B cell (primary cell): Measurements from ENCODE around the gene TP53BP2. TPM values are rescaled to one million over a fixed set of nuclear protein-coding genes. Genes with fewer than 3 reads are reported as not detected.

Experiments used
- ATAC-seq: fragments of 200-7000 bp; cut with Tn5 transposase; one replicate; pipeline ENCODE4 v1.10.0; 2021; ENCODE audit warnings: low read depth, mild to moderate bottlenecking, moderate number of reproducible peaks, moderate library complexity
- CTCF ChIA-PET: fragments of 350-600 bp; sonication (Branson Sonifier 250); formaldehyde crosslinking; loops from one replicate; lab custom pipeline; 2021; ENCODE audit warnings: antibody characterized with exemption, inconsistent platforms; lab: Charles Lee
- POLR2A ChIA-PET: fragments of 350-600 bp; sonication (Branson Sonifier 250); formaldehyde crosslinking; loops from one replicate; lab custom pipeline; 2021; ENCODE audit warnings: antibody characterized with exemption; lab: Charles Lee
- DNase-seq: peaks from one replicate; pipeline ENCODE4 v3.0.0; 2013
- H2AFZ ChIP-seq: 2 replicates; pipeline ENCODE4 v1.6.1; 2012; ENCODE audit warnings: mild to moderate bottlenecking, low read depth, low read length; ENCODE audit not compliant: insufficient read depth, poor library complexity, severe bottlenecking
- H3K27ac ChIP-seq, 2 donors: 1 replicate in 1 of 2; 2 replicates in 1 of 2; pipeline ENCODE4 v1.5.1; 2012 to 2013; ENCODE audit warnings: low read length in 2 of 2, mild to moderate bottlenecking in 2 of 2, moderate library complexity in 1 of 2
- H3K27me3 ChIP-seq, 4 experiments: fragments of 200-600 bp in 1 of 4; sonication (generic) in 1 of 4; replicated peaks in 1 of 4; 1 replicate in 2 of 4; 2 replicates in 2 of 4; pipeline versions ENCODE4 v1.6.1 to v1.7.0; 2013 to 2016; ENCODE audit warnings: low read length in 3 of 4, mild to moderate bottlenecking in 2 of 4, mixed read lengths in 1 of 4, moderate library complexity in 1 of 4; ENCODE audit not compliant: insufficient read depth in 4 of 4, control insufficient read depth in 3 of 4; ENCODE audit errors: control extremely low read depth in 1 of 4
- H3K36me3 ChIP-seq, 2 experiments: replicated peaks in 1 of 2; 1 replicate in 1 of 2; 2 replicates in 1 of 2; pipeline versions ENCODE4 v1.6.1 to v1.7.1; 2013; ENCODE audit warnings: low read length in 1 of 2; ENCODE audit not compliant: insufficient read depth in 2 of 2, control insufficient read depth in 1 of 2; ENCODE audit errors: control extremely low read depth in 1 of 2, extremely low read depth in 1 of 2
- H3K4me1 ChIP-seq, 2 donors: fragments of 200-600 bp in 1 of 2; sonication (generic) in 1 of 2; 1 replicate in 1 of 2; 2 replicates in 1 of 2; pipeline versions ENCODE4 v1.5.1 to v1.6.1; 2013 to 2017; ENCODE audit warnings: low read length in 2 of 2; ENCODE audit not compliant: control insufficient read depth in 2 of 2, insufficient read depth in 2 of 2
- H3K4me2 ChIP-seq: replicated peaks from 2 replicates; pipeline ENCODE3; 2012; ENCODE audit warnings: mild to moderate bottlenecking, low read depth, low read length; ENCODE audit not compliant: poor library complexity, severe bottlenecking
- H3K4me3 ChIP-seq, 5 experiments: fragments of 200-600 bp in 1 of 5; sonication (generic) in 1 of 5; 1 replicate in 3 of 5; 2 replicates in 2 of 5; pipeline versions ENCODE4 v1.5.1 to v1.7.0; 2011 to 2016; ENCODE audit warnings: low read length in 4 of 5, mild to moderate bottlenecking in 4 of 5, low read depth in 2 of 5, control low read depth in 1 of 5, moderate library complexity in 1 of 5; ENCODE audit not compliant: insufficient read depth in 1 of 5; ENCODE audit errors: control extremely low read depth in 1 of 5, extremely low read depth in 1 of 5
- H3K79me2 ChIP-seq: fragments of 200-600 bp; sonication (generic); one replicate; pipeline ENCODE4 v1.6.0; 2016; ENCODE audit warnings: low read length; ENCODE audit not compliant: control insufficient read depth, insufficient read depth
- H3K9ac ChIP-seq: fragments of 200-600 bp; sonication (generic); 2 replicates; pipeline ENCODE4 v1.6.1; 2017; ENCODE audit warnings: mild to moderate bottlenecking, low read length, moderate library complexity
- H3K9me3 ChIP-seq, 3 donors: one replicate each; pipeline versions ENCODE4 v1.6.1 to v1.7.1; 2013; ENCODE audit warnings: low read length in 2 of 3; ENCODE audit not compliant: control insufficient read depth in 2 of 3, insufficient read depth in 1 of 3; ENCODE audit errors: control extremely low read depth in 1 of 3
- H4K20me1 ChIP-seq: 2 replicates; pipeline ENCODE4 v1.6.0; 2012; ENCODE audit warnings: mild to moderate bottlenecking, low read length; ENCODE audit not compliant: insufficient read depth, control insufficient read depth, poor library complexity, severe bottlenecking
- H3K27ac Mint-ChIP-seq: one replicate; pipeline ENCODE4 v1.8.0; 2021; ENCODE audit warnings: mixed read lengths
- H3K27me3 Mint-ChIP-seq: one replicate; pipeline ENCODE4 v1.8.0; 2021; ENCODE audit warnings: mixed read lengths
- H3K4me1 Mint-ChIP-seq: one replicate; pipeline ENCODE4 v1.8.0; 2021; ENCODE audit warnings: mixed read lengths
- H3K4me3 Mint-ChIP-seq: one replicate; pipeline ENCODE4 v1.8.0; 2021; ENCODE audit warnings: mixed read lengths
- H3K9me3 Mint-ChIP-seq: one replicate; pipeline ENCODE4 v1.8.0; 2022; ENCODE audit warnings: mixed read lengths; ENCODE audit not compliant: insufficient read depth
- EZH2 ChIP-seq: IDR thresholded peaks from 2 replicates; pipeline ENCODE4 v1.6.1; 2012; ENCODE audit warnings: borderline replicate concordance, low read depth, mild to moderate bottlenecking, moderate library complexity, low read length; ENCODE audit not compliant: insufficient read depth, poor library complexity, severe bottlenecking
- WGBS: methylation state at CpG from one replicate; pipeline ENCODE4 v1.1.5; 2013; ENCODE audit warnings: missing lambda C conversion rate; ENCODE audit not compliant: insufficient coverage; 5-methylcytosine and 5-hydroxymethylcytosine counted together
- intact Hi-C: fragments of 100-400 bp; cut with micrococcal nuclease; formaldehyde crosslinking; loops from one replicate; pipeline ENCODE4 v1.10.0; 2022
- polyA plus RNA-seq: library from polyadenylated mRNA; depleted of rRNA; stranded (reverse); fragments of >200 nt; gene quantifications from 2 replicates; pipeline ENCODE4 v1.2.3, GENCODE V29; 2012
- total RNA-seq, 2 donors: library from RNA; stranded (reverse); fragments of 120-200 nt in 1 of 2; gene quantifications; 1 replicate in 1 of 2; 2 replicates in 1 of 2; pipeline versions ENCODE4 v1.2.3 to v1.2.4, GENCODE V29; 2013 to 2022
- TF ChIP-seq, protein P1 (sequence below): fragments of 200-600 bp; IDR thresholded peaks from one replicate; pipeline ENCODE4 v1.8.0; 2022; ENCODE audit warnings: antibody characterized with exemption, mild to moderate bottlenecking

TP53BP2 gene
- total and polyA plus RNA-seq, 2 donors (not counting 1 experiment from before 2014, with no cell fraction given): 10.8 to 40.0 TPM

GRCh38 chr1:223748405-223748772, 97.4 kb downstream of the TP53BP2 start:
- ChIA-PET CTCF (interaction anchor here (1.1 to 9.7 kb wide), 14 partner anchors 8 to 57 kb away, joined by 3 to 148 read pairs (median 19); partner anchors contain the start of gene CAPN2), POLR2A (interaction anchor here (0.6 to 2.7 kb wide), 2 partner anchors 36 to 958 kb away, joined by 3 to 10 read pairs; partner anchors contain the start of gene CAPN2)
- Mint-ChIP-seq H3K27ac (no peak overlapping the region), H3K4me3 (peak overlapping the region; percentile 86), H3K27me3 (no peaks in the 10 kb centered on the region), H3K9me3 (no peaks in the 10 kb centered on the region), H3K4me1 (peaks cover 6% of the 10 kb centered on the region)
- Histone ChIP-seq H3K4me3 (peak overlapping the region; percentile 42 to 69 (median 62)), H3K9me3 (peaks cover 0 to 4% (median 0%) of the 10 kb centered on the region in 3 donors), H3K27ac (no peak overlapping the region), H4K20me1 (no peaks in the 10 kb centered on the region), H3K79me2 (no peaks in the 10 kb centered on the region), H2AFZ (peak overlapping the region; percentile 93), H3K36me3 (peaks cover 0 to 38% of the 10 kb centered on the region in 2 experiments), H3K4me1 (peaks cover 7 to 9% of the 10 kb centered on the region in 2 donors), H3K27me3 (peaks cover 0 to 5% (median 2%) of the 10 kb centered on the region in 4 experiments), H3K9ac (peak overlapping the region; percentile 77), H3K4me2 (peak overlapping the region; percentile 98)
- ATAC-seq (peak; percentile 19), DNase-seq (no peak)
- intact Hi-C loops: no loop called here
- no peak for TF ChIP-seq EZH2
- 81% methylated on average over 17 of the region's 18 CpGs for WGBS

DNA sequence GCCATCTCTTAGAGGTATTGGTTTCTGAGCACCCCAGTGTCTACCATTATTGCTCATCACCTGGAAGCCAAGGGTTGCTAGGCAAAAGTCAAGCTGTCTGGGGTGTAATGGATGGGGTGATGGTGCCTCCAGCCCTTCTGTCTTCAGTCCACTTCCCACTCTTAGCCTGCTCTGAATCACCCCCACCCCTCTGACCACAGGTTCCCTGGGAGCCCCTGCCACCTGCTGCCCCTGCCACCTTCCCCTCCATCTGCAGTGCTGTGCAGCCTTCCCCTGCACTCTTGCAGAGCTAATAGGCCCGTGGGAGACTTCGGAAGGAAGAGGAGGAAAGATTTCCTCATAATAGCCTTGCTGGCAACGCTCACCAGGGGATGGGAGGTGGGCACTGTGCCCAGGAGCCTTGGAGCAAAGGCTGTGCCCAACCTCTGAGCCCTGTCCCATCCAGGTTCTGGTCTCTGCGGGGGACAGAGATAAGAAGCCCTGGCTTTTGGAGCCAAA, 97.9 kb downstream of the TP53BP2 start:
- Mint-ChIP-seq H3K27me3 (no peaks in the 10 kb centered on the region), H3K4me3 (peak overlapping the region; percentile 86), H3K4me1 (peaks cover 6% of the 10 kb centered on the region), H3K27ac (no peak overlapping the region), H3K9me3 (no peaks in the 10 kb centered on the region)
- intact Hi-C loops: no loop called here
- no peak overlapping the region for H3K9ac ChIP-seq
- TF ChIP-seq, protein P1, sequence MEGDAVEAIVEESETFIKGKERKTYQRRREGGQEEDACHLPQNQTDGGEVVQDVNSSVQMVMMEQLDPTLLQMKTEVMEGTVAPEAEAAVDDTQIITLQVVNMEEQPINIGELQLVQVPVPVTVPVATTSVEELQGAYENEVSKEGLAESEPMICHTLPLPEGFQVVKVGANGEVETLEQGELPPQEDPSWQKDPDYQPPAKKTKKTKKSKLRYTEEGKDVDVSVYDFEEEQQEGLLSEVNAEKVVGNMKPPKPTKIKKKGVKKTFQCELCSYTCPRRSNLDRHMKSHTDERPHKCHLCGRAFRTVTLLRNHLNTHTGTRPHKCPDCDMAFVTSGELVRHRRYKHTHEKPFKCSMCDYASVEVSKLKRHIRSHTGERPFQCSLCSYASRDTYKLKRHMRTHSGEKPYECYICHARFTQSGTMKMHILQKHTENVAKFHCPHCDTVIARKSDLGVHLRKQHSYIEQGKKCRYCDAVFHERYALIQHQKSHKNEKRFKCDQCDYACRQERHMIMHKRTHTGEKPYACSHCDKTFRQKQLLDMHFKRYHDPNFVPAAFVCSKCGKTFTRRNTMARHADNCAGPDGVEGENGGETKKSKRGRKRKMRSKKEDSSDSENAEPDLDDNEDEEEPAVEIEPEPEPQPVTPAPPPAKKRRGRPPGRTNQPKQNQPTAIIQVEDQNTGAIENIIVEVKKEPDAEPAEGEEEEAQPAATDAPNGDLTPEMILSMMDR: no peak
- TF ChIP-seq EZH2: no peak
- H3K4me3 ChIP-seq: no peak overlapping the region
- peaks cover 0 to 34% of the 10 kb centered on the region in 2 experiments for H3K36me3 ChIP-seq
- no peaks in the 10 kb centered on the region for H4K20me1 ChIP-seq
- DNase-seq: no peak
- no peak overlapping the region for H3K4me2 ChIP-seq
- ATAC-seq: no peak
- POLR2A ChIA-PET: interaction anchor here (2.7 kb wide), 1 partner anchor 35 kb away, joined by 10 read pairs; the partner anchor contains the start of gene CAPN2
- 88% methylated on average over 2 of the region's 4 CpGs for WGBS
- no peaks in the 10 kb centered on the region for H3K79me2 ChIP-seq
- H3K27me3 ChIP-seq: peaks cover 0 to 5% (median 2%) of the 10 kb centered on the region in 4 experiments
- CTCF ChIA-PET: interaction anchor here (2.3 to 9.7 kb wide), 5 partner anchors 28 to 51 kb away, joined by 17 to 148 read pairs (median 44); partner anchors contain the start of gene CAPN2
- H3K9me3 ChIP-seq: peaks cover 0 to 4% (median 0%) of the 10 kb centered on the region in 3 donors
- H2AFZ ChIP-seq: no peak overlapping the region
- peaks cover 7 to 9% of the 10 kb centered on the region in 2 donors for H3K4me1 ChIP-seq
- H3K27ac ChIP-seq: no peak overlapping the region
